GM18499 (cell line): ENCODE measurements around the gene KL.

Experiments used
- ATAC-seq: cut with Tn5 transposase; IDR thresholded peaks from one replicate; pipeline ENCODE4 v1.9.1; 2021; ENCODE audit warnings: moderate number of reproducible peaks; ENCODE audit not compliant: insufficient read depth, unreplicated experiment

KL gene

GRCh38 chr13:33106656-33107360 is 90.6 kb downstream of the KL start:
- peak; percentile 29 for ATAC-seq

GRCh38 chr13:33107361-33107760 is 91.1 kb downstream of the KL start:
- ATAC-seq = no peak

DNA sequence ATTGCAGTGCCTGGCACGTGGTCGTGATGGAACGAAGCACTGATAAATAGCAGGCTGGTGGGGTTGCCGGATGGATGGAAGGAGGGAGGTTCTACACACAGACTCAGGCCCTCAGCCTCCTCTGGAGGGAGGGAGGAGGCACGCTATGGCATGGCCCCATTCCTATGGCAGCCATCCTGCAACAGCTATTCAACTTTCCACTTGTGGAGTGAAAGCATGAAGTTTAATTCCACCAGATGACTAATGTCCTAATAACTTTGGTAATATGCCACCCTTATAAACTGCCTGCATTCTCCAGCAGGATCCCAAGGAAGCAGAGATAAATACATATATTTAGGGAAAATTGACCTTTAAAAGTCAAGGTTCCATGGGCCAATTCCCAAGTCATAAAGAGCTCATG is 92.4 kb downstream of the KL start:
- no peak for ATAC-seq

DNA sequence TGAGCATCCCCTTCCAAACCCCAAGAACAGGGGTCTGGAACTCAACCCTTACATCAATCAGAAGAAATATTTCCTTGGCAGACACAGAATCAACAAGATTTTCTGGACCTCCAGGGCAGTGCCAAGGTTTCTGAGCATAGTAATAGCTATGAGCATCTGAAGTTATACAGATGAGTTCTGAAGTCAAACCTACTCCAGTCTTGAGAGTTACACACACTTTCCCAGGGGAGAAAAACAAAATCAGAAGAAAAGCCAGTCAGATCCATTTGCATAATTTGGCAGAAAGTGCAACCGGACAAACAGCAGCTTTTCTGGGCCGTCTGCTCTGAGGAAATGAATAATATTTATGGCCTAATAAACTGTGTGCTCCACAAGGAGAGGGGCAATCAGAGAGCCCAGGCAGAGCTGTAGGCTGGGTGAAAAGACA is 93.1 kb downstream of the KL start:
- ATAC-seq = no peak

DNA sequence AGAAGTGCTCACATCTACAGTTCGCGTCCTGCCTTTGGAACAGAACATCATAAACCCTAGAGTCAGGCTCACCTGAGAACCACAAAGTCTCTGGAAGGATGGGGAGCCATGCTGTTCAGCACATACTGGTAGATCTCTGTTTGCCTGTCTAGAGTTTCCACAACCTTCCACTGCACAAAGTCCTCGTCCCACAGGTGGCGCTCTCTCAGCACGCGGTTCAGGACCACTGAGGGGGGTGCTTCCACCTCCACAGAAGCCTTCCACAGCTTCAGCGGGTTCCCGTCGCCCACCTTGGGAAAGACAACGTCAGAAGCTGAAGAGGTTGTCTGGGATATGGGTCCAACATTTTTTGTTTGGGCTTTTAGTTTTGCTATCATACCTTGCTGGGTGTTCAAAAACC is 93.6 kb downstream of the KL start:
- ATAC-seq = no peak

GRCh38 chr13:33110386-33110712 is 94.1 kb downstream of the KL start:
- ATAC-seq = no peak

DNA sequence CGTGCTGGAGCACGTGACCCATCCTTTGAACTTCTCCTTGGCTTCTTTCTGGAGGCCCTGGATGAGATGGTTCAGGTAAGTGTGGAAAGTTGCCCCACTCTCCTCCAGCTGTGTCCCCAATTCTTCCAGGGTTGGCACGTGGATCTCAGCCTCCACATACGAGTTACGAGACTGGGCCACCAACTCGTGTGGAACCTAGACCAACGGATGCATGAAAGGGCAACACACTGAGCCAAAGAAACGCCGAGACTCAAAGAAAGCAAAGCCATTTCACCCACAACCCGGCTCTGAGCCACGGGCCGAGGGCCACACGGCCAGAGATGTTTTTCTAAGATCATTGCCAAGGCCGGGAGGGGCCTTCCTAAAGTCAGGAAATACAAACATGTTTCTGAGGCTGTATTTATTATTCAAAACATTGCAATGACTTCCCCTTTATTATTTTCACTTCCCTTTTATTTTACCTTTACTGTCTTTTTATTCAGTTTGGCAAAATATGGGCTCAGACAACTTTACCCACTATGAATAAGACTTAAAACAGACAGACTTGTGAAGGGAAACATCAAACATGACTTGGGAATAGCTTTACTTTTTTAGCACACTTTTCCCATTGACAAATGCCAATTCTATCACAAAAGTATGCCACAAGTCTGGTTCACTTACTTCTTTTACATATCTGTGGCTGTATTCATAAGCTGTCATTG is 94.6 kb downstream of the KL start:
- peak; percentile 31 for ATAC-seq

DNA sequence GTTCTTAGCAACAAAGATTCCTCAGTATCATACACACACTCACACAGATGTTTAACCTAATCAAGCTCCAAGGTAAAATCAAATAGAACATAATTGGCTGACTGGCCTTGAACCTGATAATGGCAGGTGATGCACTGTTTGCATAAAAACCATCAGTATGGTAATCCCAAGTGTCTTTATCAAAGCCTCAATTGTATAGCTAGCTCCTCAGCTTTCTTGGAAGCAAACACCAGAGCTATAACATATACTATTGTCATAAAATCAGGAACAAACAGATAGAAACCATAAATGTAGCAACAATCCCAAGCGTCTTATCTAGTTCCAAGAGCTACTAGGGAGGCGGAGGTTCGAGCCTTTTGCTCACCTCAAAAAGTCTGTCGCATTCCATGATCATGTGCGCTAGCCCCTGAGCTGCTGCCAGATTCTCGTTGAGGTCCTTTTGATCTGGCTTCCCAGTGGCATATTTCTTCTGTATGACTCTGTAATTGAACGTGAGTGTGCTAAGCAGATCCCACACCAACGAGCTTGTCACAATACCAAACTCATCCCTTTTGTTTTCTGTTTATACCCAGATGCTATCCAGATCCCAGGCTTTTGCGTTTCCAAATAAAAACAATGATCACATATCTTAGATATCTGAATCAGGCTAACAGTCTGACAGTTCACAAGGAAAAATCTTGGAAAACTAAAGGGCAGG is 95.3 kb downstream of the KL start:
- ATAC-seq = no peak

DNA sequence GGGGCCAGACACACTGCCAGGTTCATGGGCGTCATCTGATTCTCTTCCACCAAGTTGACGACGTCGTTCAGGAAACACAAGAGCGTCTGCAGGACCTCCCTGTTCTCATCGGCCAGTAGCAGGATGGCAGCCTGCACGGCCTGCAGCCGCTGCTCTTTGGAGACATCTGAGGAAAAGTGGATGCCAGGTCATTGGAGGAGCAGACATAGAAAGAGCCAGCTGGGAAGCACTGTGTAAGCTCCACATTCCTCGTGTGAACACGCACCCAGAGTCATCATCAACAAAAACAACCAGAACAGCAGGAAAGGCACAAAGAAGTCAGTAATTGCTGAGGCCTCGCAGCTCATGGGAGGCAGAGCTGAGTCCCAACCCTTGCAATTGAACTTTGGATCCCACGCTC is 96.5 kb downstream of the KL start:
- no peak for ATAC-seq

GRCh38 chr13:33114146-33114545 is 97.9 kb downstream of the KL start:
- no peak for ATAC-seq

DNA sequence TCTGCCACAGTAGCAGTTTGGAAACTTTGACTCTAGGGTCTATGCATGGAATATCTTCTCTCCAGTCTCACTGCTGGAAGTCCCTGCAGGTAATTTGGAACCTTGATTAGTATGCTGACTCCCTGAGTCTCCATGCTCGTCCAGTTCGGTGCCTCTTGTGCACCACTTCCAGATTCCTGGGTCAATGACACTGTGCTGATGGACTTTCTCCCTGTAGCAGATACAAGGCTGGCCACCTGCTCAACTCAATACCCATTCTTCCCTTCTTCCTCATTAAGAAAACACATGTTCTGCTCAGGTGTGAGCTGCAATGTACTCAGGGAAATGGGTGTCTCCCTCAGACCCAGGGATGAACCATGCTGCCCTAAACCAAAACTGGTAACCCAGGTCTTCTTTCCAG is 99.1 kb downstream of the KL start:
- no peak for ATAC-seq
